ENCODE results near the gene SERPINB10.
"Not testable (repeated sequence)": the region's sequence is repeated elsewhere in the genome, so short reads cannot be mapped to it uniquely, and the experiment has no call there.

Gene SERPINB10

GRCh38 chr18:63892566-63892965 lies 15.2 kb upstream of the SERPINB10 start:
- DNase-seq, result no peak

- no peak for DNase-seq
These were observed 13.5 kb upstream of the SERPINB10 start for GRCh38 chr18:63894106-63894772.

GRCh38 chr18:63895190-63895589 lies 12.6 kb upstream of the SERPINB10 start:
- DNase-seq, result no peak

- DNase-seq, result no peak
These were observed 10.7 kb upstream of the SERPINB10 start for GRCh38 chr18:63897072-63897471.

GRCh38 chr18:63899206-63899605 lies 8.6 kb upstream of the SERPINB10 start:
- no peak for DNase-seq

GRCh38 chr18:63903851-63904570 lies 3.7 kb upstream of the SERPINB10 start:
- no peak for DNase-seq

- no peak for DNase-seq
These were observed 3.1 kb upstream of the SERPINB10 start for GRCh38 chr18:63904694-63905093.

- DNase-seq, result no peak
These were observed 2.4 kb upstream of the SERPINB10 start for GRCh38 chr18:63905361-63905760.

GRCh38 chr18:63906056-63906455 lies 1.7 kb upstream of the SERPINB10 start:
- no peak for DNase-seq

GRCh38 chr18:63908858-63909257 lies 1.1 kb downstream of the SERPINB10 start:
- DNase-seq, result no peak

- no peak for DNase-seq
These were observed 2.1 kb downstream of the SERPINB10 start for GRCh38 chr18:63909870-63910269.

- no peak for DNase-seq
These were observed 10.1 kb downstream of the SERPINB10 start for GRCh38 chr18:63917817-63918216.

GRCh38 chr18:63922049-63922448 lies 14.3 kb downstream of the SERPINB10 start:
- DNase-seq, result no peak

GRCh38 chr18:63924551-63924950 lies 16.8 kb downstream of the SERPINB10 start:
- DNase-seq, result no peak

- DNase-seq, result no peak
These were observed 20.6 kb downstream of the SERPINB10 start for GRCh38 chr18:63928331-63928730.

- DNase-seq, result not testable (repeated sequence)
These were observed 21.6 kb downstream of the SERPINB10 start for GRCh38 chr18:63929369-63929768.

- DNase-seq, result no peak
These were observed 23.1 kb downstream of the SERPINB10 start for GRCh38 chr18:63930773-63931354.

GRCh38 chr18:63936156-63936931 lies 28.6 kb downstream of the SERPINB10 start:
- peak; percentile 74 to 88 for DNase-seq

- no peak for DNase-seq
These were observed 29.2 kb downstream of the SERPINB10 start for GRCh38 chr18:63936932-63937393.

GRCh38 chr18:63940008-63940407 lies 32.2 kb downstream of the SERPINB10 start:
- DNase-seq, result no peak

- not testable (repeated sequence) for DNase-seq
These were observed 32.8 kb downstream of the SERPINB10 start for GRCh38 chr18:63940543-63941050.

- no peak for DNase-seq
These were observed 39.5 kb downstream of the SERPINB10 start for GRCh38 chr18:63947051-63947790.

Measured in SHP77 (cell line).